HG02870 (cell line): ENCODE measurements around the gene TAP2.
A peak's percentile ranks its signal among the peaks of the same experiment; 100 is the strongest.

Experiments used
- ATAC-seq: cut with Tn5 transposase; IDR thresholded peaks from one replicate; pipeline ENCODE4 v1.9.1; 2021; ENCODE audit warnings: mild to moderate bottlenecking, moderate library complexity; ENCODE audit not compliant: unreplicated experiment

TAP2 gene

DNA sequence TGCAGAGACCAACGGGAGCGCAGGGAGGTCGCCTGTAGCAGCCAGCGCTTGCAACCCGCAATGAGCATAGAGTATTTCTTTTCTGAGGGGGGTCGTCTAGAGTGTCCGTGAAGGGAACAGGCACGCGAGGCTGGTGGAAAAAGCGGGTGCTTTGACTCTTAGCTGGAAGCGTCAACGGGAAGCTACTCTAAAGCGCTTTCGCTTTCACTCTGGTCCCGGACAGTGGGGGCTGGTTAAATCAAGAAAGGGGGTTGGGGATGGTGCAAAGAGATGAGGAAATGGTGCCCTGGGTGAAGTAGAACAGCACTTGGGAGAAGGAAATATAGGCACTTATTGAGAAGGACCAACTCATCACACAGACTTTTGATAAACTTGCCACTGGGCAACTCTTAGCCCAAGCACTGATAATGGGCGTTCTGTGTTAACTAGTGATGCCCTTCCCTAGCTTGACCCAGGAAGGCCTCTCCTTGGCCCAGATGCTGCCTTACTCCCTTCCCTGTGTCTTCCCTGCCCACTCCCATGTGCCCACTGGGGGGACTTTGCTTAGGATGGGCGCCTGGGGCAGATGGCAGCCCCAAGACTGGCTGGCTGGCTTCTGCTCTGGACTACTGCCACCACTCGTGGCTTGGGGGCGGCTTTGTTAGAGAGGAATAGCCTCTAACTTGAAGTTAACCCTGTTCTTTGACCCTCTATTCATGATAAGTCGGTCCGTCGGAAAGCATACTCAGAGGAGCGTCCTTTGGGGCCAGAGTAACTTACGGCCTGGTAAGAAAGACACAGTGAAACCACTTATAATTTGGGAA, 16.0 kb upstream of the TAP2 start:
- peak; percentile 12 for ATAC-seq

DNA sequence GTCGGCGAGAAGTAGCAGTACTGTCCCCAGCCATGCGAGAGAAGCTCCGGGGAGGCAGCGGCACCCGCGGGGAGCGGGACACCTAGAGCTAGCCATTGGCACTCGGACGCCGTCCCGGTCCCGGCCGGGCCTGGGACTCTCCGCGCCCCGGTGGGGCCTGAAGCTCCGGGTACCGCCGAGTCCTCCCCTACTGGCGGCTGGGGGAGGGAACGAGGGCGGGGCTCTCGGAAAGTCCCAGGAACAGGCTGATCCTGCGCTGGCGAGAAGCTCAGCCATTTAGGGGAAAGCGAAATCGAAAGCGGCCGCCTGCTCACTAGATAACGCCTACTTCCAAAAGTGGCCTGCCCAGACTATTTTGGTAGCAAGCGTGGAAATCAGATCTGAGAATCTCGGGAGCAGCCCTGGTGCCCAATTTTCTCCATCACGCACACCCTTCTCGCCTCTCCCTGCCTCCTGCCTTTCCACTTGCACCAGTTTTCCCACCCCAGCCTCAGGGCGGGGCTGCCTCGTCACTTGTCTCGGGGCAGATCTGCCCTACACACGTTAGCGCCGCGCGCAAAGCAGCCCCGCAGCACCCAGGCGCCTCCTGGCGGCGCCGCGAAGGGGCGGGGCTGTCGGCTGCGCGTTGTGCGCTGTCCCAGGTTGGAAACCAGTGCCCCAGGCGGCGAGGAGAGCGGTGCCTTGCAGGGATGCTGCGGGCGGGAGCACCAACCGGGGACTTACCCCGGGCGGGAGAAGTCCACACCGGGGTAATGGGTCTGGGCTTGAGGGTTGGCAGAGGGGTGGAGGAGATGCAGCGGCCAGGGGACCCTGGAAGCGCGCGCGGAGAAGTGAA, 15.2 kb upstream of the TAP2 start, which contains the start of the genes PSMB9 and TAP1:
PSMB9 (plus strand) TSS at position 652 of the 835 bp plus-strand sequence; CDS start at position 690, 38 bp downstream.
TAP1 (minus strand) TSS at position 164 of the 835 bp plus-strand sequence; CDS start at position 96, 68 bp downstream.
- ATAC-seq: peak; percentile 65

DNA sequence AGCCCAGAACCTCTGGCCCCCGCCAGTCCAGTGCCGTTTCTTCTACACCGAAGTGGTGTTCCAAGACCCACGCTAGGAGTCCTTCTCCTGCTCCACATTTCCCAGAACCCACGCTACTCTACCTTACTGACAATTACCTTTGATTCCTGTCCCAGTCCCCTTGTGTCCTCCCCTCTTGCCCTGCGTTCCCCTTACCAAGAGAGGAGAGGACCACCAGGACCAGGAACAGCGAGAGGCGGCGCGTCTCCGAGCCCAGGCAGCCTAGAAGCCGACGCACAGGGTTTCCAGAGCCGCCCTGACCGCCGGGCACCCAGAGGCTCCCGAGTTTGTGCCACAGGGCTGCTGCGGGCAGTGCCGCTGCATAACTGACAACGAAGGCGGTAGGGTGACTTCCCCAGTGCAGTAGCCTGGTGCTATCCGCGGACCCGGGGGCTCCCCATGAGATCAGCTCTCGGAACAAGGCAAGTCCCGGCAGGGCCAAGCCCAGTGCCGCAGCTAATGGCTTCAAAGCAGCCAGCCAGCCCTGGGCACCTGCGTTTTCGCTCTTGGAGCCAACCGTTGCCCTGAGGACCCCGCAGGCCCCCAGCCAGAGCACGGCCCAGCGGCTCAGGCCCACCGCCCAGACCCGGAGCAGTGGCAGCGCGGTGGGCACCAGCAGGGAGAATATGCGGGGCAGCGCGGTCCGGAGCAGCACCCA, 14.5 kb upstream of the TAP2 start:
- peak; percentile 33 for ATAC-seq

DNA sequence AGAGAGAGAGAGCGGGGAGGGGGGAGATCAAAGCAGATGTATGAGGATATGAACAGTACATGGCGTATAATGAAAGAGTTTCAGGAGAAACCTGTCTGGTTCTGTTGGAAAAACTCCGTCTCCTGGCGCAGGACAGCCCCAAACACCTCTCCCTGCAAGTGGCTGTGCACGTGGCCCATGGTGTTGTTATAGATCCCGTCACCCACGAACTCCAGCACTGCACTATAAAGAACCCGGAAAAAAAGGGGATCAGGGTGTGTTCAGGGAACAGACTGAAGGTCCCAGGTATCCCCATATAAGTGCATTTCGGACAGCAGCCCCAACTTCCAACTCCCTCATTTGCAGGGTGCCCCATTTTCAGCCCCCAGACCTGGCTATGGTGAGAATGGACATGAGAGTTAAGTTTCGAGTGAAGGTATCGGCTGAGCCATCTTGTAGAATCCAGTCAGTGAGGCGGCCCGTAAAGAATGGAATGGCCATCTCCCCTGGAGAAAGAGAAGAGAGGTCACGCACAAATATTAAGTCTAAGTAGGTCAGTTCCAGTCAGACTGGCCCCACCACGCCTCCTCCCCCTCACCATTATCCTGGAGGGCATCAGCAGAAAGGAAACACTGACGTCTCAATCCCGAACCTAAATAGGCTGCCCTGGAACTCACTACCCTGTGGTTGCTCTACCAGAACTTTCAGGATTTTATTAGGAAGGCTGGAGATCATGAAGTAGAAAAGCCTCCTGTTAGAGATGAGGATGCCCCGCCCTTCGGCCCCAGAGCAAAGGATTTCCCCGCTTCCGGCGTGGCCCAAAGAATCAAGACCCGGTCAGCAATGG, 13.7 kb upstream of the TAP2 start:
- ATAC-seq: no peak

DNA sequence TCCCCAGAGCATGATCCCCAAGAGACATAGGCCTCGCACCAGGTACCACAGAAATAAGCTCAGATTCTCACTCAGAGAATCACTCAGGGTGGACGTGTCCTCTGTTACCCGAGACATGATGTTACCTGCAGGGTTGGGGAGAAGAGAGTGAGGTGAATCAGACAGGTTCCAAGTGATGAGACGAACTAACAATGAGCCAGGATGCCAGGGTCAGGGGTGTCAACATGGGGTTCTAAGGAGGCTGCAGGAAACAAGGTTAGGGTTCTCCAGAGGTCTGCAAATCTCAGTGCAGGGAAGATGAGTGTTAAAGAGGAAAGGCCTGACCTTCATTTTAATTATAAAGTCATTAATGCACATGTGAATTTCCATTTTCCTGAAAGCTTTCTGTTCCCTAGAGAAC, 12.5 kb upstream of the TAP2 start:
- ATAC-seq: no peak

DNA sequence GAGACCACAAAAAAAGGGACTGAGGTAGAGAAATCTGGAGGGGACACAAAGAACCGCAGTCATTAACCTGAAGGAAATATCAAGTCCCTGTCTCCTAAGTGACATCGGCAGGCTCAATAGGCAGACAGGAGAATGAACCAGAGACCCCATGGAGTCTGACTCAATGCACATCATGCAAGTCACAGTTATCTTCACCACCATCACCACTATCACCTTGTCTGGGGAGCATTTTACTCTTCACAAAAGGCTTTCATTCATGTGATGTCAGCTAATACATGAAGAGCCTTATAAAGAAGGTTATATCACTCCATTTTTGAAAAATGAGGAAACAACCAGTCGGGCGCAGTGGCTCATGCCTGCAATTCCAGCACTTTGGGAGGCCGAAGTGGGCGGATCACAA, 10.6 kb upstream of the TAP2 start:
- ATAC-seq: no peak

DNA sequence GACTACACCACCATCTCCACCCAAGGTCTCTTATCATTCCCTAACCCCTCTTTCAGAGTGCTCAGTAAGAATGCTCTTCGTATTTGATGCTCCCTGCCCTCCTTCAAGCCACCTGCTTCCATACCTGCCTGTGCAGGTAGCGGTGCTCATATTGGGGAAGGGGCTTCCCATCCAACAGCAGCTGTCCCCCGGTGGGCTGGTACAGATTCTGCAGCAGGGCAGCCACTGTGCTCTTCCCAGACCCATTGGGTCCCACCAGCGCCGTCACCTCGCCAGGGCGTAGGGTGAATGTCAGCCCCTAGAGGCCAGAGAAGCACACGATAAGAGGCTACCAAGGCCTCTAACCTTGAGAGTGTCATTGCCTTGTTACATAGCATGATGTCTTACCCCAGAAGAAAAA, 9.3 kb upstream of the TAP2 start:
- no peak for ATAC-seq

DNA sequence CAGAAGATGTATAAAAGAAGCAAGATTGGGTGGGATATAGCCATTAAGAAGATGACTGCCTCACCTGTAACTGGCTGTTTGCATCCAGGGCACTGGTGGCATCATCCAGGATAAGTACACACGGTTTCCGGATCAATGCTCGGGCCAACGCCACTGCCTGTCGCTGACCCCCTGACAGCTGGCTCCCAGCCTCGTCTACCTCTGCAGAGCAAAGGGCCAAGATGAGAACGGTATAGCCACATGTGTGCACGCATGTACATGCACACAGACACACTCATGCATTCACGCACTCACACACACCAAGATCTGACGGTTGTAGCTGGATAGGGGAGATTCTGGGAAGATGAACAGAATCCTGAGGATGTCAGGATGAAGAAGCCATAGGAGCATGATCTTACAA, 8.5 kb upstream of the TAP2 start:
- ATAC-seq: no peak

DNA sequence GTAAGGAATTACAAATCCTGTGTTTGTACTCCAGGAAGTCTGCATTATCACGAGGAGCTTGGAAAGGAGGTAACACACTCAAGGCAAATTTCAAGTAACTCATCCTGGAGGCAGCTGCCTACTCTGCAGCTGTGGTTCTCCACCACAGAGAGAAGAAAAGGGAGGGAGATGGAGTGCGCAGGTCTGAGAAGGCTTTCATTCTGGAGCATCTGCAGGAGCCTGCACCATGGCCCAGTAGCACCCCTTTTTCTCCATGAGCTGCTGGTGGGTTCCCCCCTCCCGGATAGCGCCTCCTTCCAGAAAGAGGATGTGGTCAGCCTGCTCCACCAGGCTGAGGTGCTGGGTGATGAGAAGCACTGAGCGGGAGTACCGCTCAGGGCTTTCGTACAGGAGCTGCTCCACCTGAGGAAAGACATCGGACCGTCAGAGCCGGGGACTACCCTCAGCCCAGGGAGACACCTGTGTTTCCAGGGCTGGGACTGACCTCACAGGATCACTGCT, 6.9 kb upstream of the TAP2 start:
- ATAC-seq: no peak

DNA sequence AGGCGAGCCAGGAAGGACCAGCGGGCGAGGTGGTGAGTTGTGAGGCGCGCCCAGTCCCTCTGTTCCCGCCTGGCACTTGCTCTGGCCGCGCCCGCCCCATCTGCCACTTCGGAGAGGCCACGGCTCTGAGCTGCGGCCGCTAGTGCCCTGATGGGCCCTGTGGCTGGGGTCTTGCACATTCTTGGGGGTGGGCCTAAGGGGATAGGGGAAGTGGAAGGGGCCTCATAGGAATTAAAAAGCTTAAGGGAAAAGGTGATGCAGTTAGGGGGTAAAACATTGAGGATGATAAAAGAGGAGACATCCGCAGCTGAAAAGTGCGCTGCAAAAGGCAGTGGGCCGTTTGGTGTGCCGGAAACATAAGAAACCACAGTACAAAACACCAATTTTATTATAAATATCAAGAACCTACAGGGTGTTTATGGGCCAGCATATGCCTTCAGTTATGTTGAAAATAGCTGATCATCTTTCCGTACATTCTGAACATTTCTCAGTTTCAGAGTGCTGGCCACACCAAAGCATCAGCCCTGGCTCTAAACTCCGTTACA, 6.4 kb upstream of the TAP2 start:
- ATAC-seq: no peak

DNA sequence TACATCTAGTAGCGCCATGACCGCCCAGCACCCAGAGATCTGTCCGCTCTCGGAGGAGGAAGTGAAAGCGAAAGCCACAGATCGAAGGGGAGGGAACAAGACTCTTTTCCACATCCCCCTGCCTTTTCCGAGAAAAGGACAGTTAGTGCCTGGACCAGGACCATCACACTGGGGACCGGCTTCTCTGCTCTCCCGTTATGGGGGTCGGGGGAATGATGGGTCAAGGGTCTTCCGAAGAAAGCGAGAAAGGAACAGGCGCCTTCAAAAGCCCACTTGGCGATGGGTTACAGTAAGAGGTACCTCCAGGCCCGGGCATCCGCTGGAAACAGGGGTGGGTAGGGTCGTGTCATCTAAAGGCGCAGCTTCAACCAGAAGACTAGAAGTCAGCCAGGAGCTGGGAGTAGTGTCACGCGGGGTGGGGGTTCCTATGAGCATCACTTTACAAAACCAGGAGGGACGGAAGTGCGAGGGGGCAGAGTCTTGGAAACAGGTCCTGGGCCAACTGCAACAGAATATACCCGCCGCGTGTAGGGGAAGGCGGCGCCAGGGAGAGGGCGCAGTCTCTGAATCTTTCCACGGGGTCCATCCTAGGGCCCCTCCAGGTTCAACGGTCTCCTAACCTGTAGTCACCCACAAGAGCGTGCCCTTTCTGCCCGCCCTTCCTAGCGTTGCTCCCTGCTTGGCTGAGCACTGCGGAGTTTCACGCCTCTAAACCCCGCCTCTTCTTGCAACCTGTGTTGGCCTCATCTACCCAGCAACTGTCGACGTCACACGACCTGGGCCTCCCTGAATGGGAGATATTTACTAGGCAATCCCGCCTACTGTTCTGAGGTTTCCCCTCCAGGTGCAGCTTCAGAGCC, 5.7 kb upstream of the TAP2 start, which contains the start of gene PSMB8:
PSMB8 (minus strand) TSS at position 69 of the 860 bp plus-strand sequence; CDS start at position 18, 51 bp downstream.
- peak; percentile 68 for ATAC-seq

DNA sequence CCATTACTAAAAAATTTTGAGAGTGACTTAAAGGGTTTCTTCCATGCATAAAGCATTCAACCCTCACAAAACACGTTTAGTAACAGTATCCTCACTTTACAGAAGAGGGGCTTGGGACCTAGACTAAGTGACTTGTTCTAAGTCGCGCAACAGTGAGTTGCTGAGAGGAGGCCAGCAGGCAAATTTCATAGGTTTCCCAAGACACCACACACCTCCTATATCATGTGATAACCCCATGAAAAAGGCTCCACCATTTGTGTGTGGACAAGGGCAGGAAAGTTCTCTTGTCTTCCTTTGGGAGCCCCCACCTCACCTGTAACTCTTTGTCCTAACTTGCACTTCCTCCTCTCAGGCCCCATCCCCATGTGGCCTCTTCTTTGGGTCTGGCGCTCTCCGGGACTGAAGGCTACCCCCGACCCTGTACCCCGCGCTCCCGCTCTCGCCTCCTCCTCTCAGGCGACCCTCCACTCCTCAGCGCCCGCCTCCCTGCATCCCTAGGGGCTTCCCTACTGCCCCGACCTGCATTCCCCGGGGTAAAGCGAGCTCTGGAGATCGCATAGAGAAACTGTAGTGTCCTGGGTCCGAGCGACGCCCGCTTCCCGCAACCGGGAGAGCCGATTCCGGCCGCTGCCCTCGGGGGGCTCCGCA, 4.9 kb upstream of the TAP2 start:
- no peak for ATAC-seq

DNA sequence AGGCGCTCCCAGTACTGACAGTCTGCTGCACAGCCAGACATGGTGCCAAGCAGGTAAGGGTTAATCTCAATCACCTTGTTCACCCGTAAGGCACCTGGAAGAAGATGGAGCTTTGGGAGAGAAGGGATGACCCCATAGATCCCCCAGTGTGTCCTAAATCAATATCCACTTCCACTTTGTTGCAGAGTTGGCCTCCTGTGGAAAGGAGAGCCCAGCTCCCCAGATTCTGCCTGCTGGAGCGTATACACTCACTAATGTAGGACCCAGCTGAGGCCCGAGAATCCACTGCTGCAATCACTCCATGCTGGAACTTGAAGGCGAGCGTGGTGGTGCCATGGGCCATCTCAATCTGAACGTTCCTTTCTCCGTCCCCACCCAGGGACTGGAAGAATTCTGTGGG, 4.2 kb upstream of the TAP2 start:
- ATAC-seq: no peak

DNA sequence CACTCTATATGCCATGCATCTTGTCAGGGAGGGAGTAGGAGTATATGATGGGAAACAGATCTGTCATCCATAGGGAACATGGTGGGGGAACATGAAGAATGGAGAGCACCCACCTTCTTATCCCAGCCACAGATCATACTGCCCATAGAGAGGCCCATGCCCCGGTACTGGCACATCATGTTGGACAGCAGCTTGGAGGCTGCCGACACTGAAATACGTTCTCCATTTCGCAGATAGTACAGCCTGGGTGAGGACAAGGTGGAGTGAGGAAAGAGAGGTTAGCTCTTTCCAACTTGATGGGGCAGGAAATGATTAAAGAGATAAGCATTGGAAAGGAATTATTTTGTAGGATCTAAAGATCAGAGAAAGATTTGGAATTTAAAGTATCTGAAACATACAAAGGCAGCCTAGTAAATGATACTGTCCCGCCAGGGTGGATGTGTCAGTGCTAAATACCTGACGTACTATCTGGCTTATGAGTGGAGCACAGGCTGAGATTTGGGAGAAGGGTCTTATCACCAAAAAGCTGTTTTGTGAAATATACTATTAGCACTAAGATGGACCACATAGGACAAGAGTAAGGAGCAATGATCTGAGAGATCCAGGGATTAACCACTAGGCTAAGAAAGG, 3.6 kb upstream of the TAP2 start:
- ATAC-seq: no peak

DNA sequence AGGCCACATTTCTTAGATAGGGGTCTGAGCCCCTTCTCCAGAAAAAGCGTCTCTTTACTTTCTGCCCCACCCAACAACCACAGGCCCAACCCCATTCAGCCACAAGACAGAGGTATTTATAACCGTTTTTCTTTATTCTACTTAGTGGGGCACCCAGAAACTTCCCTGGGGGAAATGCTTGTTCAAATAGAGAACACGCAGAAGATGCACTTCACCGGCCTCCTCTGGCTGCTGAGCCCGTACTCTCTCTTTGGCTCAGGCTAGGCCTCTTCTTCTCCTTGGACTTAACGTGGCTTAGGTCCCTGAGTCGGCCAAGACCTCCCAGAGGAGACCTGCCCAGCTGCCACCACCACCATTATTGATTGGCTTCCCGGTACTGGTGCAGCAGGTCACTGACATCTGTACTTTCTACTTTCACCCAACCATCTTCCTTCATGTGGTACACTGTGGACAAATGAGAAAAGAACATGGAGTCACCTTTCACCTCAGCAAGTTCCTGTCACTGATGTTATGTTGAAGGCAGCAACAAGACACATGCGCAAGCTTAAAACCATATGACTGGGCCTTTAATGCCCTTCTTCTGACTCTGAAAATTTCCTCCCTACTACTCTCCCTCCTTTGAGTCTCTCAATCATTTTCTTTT, 2.2 kb upstream of the TAP2 start:
- no peak for ATAC-seq

DNA sequence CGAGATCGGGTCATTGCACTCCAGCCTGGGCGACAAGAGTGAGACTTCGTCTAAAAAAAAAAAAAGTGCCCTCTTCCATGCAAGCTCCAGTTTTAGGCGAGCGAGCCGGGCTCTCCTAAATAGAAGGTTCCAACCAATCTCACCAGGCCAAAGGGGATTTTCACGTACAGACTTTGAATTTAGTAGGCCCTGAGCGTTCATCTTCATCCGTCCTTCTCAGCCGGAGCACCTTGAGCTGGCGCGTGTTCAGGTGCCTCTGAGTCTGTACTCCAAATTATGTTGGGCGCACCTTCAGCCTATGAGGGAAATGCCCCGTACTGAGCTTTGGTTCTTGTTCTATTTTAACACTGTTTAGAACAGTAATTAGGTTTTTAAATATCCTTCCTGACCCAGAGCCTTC, 817 bp upstream of the TAP2 start:
- no peak for ATAC-seq

DNA sequence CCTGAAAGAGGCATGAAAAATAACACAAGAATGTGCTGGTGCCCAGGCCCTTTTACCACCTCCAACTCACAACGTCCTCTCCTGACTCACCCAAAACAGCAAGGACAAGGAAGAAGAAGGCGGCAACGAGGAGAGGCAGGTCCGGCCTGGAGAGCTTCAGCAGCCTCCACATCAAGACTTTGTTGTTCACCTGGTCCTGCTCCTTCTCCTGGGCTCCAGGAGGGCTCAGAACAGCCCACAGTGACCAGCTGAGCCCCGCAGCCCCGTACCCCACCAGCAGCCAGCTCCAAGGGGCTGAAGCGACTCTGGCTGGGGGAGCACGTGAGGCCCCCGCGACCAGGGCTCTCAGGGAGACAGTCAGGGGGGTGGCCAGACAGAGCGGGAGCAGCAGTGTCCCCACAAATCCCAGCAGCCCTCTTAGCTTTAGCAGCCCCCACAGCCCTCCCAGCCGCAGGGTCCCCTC, 857 bp downstream of the TAP2 start:
- ATAC-seq: no peak
